Measurements from ENCODE around the gene ATP9A.
A peak's percentile ranks its signal among the peaks of the same experiment; 100 is the strongest.

ATP9A gene

GRCh38 chr20:51640743-51641142 is 127.4 kb downstream of the ATP9A start:
- DNase-seq (ENCODE audit: low spot score), result no peak
- TF ChIP-seq, protein P1, sequence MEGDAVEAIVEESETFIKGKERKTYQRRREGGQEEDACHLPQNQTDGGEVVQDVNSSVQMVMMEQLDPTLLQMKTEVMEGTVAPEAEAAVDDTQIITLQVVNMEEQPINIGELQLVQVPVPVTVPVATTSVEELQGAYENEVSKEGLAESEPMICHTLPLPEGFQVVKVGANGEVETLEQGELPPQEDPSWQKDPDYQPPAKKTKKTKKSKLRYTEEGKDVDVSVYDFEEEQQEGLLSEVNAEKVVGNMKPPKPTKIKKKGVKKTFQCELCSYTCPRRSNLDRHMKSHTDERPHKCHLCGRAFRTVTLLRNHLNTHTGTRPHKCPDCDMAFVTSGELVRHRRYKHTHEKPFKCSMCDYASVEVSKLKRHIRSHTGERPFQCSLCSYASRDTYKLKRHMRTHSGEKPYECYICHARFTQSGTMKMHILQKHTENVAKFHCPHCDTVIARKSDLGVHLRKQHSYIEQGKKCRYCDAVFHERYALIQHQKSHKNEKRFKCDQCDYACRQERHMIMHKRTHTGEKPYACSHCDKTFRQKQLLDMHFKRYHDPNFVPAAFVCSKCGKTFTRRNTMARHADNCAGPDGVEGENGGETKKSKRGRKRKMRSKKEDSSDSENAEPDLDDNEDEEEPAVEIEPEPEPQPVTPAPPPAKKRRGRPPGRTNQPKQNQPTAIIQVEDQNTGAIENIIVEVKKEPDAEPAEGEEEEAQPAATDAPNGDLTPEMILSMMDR (IDR thresholded peaks at IDR 0.05), result no peak
- Histone ChIP-seq H3K27ac (no peak overlapping the region), H3K4me3 (no peak overlapping the region)

GRCh38 chr20:51639206-51639832 is 128.9 kb downstream of the ATP9A start:
- TF ChIP-seq, protein P1 (IDR thresholded peaks at IDR 0.05), result peak; percentile 40
- DNase-seq (ENCODE audit: low spot score), result no peak
- Histone ChIP-seq H3K27ac (no peak overlapping the region), H3K4me3 (no peak overlapping the region)

GRCh38 chr20:51637241-51637640 is 130.9 kb downstream of the ATP9A start:
- DNase-seq (ENCODE audit: low spot score), result no peak
- Histone ChIP-seq H3K4me3 (no peak overlapping the region), H3K27ac (no peak overlapping the region)
- TF ChIP-seq, protein P1 (IDR thresholded peaks at IDR 0.05), result no peak

GRCh38 chr20:51636123-51636522 is 132.1 kb downstream of the ATP9A start:
- DNase-seq (ENCODE audit: low spot score), result no peak
- TF ChIP-seq, protein P1 (IDR thresholded peaks at IDR 0.05), result no peak
- no peak overlapping the region for H3K4me3 ChIP-seq
- H3K27ac ChIP-seq, result no peak overlapping the region

DNA sequence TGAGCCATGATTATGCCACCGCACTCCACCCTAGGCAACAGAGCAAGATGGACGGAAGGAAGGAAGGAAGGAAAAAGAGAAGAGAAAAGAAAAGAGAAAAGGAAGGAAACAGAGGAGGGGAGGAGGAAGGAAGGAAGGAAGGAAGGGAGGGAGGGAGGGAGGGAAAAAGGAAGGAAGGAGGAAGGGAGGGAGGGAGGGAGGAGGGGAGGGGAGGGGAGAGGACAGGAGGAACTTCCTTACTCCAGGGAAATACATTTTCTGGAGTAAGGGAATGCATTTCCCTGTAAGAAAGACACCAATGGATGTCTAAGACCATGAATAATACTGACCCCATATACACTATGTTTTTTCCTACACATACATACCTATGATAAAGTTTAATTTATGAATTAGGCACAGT is 132.5 kb downstream of the ATP9A start:
- TF ChIP-seq, protein P1 (IDR thresholded peaks at IDR 0.05), result no peak
- DNase-seq (ENCODE audit: low spot score), result no peak
- no peak overlapping the region for H3K4me3 ChIP-seq
- H3K27ac ChIP-seq, result no peak overlapping the region

DNA sequence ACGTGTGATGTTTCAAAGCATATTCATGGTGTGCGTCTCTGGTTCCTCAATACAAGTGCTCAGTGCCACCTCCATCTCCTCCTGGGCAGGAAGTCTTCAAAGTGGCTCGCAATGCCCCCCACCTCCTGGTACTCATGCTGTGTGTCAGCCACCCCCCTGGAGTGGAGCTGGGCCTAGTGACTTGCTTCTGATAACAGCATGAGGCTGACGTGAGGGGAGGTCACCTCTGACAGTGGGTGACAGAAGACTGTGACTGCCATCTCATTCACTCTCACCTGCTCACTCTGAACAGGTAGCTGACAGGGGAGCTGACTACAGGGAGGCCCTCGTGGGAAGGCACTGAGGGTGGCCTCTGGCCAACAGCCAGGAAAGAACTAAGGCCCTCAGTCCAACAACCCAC is 133.3 kb downstream of the ATP9A start:
- H3K4me3 ChIP-seq, result no peak overlapping the region
- DNase-seq (ENCODE audit: low spot score), result no peak
- H3K27ac ChIP-seq, result peak overlapping the region in 1 of 2 donors; percentile 23
- TF ChIP-seq, protein P1 (IDR thresholded peaks at IDR 0.05), result no peak

DNA sequence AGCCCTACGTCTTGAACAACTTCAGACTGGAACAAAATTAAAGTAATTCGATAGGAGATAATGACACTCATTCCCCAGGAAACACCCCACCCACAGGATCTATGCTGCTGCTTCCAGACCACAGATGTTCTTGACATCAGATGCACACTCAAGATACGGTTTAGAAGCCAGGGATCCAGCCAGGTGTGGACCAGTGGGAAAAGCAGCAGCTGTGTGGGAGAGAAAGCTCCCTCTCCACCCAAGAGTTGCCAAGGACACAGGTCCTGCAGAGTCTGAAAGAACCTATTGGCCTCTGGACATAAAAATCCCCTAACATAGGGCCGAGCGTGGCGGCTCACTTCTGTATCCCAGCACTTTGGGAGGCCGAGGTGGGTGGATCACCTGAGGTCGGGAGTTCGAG is 133.9 kb downstream of the ATP9A start:
- Histone ChIP-seq H3K27ac (peak overlapping the region in 1 of 2 donors; percentile 23), H3K4me3 (no peak overlapping the region)
- TF ChIP-seq, protein P1 (IDR thresholded peaks at IDR 0.05), result no peak
- no peak for DNase-seq (ENCODE audit: low spot score)

Measured in coronary artery (tissue), 2 donors.